GM21447 (cell line): ENCODE measurements around the gene KCNH2.

Experiments used
- ATAC-seq: cut with Tn5 transposase; IDR thresholded peaks from one replicate; pipeline ENCODE4 v1.9.1; 2021; ENCODE audit not compliant: unreplicated experiment

The KCNH2 gene

DNA sequence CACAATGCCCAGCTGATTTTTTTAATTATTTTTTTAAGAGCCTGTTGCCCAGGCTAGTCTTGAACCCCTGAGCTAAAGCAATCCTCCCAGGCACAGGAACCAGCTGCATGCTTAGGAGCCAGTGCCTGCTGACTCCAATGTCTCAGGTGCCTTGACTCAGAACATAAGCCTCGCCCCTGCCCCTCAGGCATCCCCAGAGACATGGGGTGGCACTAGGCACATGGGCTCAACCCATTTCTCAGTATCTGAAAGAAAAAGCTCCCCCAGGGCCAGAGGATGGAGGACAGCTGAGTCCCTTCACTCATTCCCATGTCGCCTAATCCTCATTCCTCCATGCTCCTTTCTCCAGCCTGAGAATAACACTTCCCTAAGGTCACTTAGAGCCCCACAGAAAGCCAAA lies 39.1 kb downstream of the KCNH2 start:
- ATAC-seq = no peak

DNA sequence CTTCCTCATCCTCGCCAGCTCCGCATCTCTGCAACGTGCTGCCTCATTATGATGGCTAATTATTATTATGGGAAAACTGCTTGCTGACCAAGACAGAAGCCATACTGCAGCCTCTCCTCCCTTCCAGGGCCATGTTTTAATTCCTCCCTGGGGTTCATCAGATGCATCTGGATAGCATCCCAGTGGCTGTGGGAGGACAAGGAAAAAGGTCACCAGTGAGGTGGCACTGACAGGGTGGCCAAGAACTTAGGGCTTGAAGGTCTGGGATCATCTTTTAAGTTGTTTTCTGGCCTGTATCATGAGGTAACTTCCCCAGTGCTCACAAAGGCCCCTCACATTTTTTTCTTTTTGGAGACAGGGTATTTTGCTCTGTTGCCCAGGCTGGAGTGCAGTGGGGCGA lies 39.6 kb downstream of the KCNH2 start:
- no peak for ATAC-seq

DNA sequence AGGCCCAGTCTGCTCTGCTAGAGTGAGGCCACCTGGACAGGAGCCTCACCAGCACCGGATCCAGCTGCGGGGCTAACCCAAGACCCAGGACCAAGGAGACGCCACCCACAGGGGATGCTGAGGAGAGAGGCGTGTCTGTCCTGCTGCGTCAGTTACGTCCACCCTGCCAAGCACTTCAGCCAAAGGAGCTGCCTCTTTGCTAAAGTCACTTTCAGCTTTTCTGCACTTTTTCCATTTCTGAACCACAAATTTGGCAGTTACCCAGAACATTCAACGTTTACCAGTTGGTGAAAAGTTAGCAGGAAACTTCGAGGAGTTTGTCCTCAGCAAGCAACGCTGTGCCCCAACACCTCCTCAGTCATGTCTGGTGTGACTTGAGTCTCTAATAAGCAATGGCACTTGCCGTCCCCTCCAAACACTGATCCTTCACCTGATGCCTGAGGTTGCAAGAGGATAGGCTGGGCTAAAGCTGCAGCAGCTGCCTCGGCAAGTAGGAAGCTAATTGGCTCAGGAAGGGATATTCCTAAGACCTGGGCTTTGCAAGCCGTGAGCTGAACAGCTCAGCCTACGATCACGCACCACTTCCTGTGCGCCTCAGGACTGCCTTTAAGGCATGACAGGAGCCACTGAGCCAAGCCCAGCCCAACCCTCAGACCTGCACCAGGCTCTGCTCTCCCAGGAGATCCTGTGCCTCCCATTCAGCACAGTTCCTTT lies 40.1 kb downstream of the KCNH2 start:
- ATAC-seq = no peak

DNA sequence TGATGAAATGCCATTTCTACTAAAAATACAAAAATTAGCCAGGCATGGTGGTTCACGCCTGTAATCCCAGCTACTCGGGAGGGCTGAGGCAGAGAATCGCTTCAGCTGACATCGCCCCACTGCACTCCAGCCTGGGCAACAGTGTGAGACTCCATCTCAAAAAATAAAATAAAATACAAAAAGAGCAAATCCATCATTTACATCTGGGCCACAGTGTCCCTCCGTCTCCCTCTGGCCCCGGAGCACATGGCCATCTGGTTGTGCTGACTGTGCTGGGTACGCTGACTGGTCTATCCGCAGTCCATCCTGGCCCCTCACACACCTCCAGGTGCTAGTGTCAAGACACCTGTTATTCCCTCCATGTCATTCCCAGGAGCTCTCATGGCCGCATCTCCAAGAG lies 42.1 kb downstream of the KCNH2 start:
- no peak for ATAC-seq

DNA sequence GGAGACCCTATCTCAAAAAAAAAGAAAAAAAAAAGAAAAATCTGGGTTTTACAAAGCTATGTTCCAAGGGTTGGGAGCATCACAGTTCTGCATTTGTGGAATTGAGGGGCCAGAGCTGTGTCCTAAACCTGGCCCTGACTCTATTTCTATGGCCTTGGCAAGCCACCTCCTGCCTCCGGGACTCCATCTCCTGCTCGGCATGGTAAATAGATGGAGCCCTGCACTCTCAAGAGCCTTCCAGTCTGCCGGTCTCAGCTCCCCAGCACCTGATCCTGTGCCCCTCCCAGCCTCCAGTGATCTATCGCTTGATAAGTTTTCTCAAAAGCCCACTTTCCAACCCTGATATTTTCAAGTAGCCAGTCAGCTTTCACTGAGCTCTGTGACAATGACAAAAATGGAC lies 43.0 kb downstream of the KCNH2 start:
- ATAC-seq = no peak

DNA sequence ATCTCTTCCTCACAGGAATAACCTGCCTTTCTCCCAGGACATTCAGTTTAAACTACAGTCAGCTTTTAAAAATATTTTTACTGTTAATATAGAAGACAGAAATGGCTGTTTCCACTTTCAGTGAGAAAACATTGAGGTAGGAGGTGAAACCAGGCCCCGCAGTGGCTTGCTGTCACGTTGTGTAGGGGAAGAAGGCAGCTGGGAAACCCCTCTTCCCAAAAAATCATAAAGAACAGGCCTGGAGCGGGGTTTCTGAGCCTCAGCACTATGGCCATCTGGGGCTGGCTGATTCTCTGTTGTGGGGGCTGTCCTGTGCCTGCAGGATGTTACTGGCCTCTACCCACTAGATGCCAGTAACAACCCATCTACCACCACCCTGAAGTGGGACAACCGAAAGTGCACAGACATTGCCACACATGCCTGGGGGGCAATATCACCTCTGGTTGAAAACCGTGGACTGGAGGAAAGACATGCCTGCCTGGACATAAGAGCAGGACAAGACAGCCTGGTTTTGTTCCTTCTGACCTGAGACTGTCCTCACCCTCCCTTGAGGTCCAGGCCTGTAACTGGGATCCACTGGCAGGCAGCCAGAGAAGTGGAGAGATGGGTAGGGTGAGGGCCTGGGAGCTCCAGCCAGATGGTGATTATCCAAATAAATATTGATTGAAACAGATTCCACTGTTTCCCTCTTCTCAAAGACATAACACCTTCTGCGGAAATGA lies 43.9 kb downstream of the KCNH2 start:
- ATAC-seq = no peak

DNA sequence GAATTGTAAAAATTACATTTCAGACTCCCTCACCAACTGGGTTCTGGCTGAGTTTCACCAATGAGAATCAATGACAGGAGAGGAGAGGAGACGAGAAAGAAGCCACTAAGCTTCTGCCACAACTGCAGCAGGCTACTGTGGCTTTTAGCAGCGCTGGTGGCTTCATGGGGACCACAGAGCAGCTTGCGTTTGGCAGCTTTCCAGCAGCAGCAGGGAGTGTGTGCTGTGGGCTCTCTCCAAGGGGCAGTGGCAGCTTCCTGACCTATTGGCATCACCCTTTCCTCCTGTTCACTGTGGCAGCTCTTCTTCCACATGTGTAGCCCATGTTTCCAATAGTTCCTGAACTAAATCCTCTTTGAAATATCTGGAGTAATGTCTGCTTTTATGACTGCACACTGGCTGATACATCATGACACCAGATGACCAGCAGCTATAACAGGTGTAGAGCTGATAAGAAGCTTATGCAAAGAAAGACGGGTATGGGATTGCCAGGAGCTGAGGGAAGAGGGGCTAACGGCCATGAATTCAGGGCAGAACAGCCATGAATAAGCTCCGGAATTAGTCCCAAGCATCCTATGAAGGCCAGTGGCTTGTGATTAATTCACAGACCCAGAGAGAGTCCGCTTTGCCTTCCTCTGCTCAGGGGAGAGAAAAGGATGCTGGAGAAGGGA lies 46.8 kb downstream of the KCNH2 start:
- ATAC-seq = no peak

DNA sequence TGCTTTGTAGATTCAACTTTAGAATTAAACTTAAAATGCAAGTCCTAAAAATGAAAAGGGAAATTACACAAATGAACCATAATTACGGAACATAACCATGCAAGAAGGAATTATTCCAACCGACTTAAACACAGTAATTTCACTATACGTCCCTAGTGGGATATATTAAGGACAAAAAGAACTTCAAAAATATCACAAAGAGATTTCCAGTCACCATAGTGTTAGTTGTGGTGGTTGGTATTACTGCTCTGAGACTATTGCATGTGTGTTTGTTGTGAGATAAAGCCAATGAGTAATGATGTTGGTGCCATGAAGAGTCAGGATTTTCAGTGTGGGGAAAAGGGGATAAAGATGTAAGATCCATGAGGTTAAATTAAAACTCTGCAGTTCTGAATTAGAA lies 49.6 kb downstream of the KCNH2 start:
- ATAC-seq = no peak

DNA sequence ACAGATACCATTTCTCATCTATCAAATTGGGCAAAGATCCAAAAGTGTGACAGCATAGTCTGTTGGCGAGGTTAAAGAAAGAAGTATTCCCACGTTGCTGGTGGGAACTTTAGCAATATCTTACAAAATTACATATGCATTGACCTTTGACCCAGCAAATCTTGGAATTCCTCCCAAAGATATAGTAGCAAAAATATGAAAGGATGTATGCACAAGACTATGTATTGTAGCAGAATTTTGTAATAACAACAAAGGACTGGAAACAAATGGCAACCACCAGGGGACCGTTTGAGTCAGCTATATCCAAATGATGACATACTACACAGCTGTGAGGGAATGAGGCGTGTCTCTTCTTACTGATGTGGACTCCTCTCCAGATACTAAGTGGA lies 50.2 kb downstream of the KCNH2 start:
- no peak for ATAC-seq

DNA sequence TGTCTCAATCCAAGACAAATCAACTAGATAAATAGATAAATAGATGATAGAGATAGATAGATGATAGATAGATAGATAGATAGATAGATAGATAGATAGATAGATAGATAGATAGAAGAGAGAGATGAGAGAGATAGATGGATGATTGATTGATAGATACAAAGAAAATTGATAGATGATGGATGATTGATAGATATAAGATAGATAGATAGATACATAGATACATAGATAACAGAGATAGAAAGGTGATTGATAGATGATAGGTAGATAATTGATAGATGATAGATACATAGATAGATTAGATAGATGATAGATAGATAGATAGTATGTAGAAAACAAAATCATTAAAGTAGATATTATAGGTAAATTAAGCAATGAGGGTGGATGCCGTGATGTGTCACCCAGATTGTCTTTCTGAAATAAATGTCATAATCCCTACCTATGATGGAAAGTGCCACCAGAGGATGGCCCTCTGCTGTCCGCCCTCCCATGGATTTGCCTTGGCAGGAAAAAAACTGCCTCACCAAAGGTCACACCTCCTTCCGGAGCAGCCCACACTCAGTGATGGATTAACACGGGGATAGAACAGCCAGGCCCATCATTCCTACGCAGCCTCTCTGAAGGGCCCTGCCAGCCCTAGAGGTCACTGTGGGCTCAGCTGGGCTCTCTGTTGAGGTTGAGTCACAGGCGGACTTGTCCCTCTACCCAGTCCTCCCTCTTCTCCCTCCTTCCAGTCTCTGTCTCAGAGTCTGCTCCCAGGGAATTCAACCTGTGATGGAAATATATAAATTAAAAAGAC lies 50.8 kb downstream of the KCNH2 start:
- ATAC-seq = no peak

DNA sequence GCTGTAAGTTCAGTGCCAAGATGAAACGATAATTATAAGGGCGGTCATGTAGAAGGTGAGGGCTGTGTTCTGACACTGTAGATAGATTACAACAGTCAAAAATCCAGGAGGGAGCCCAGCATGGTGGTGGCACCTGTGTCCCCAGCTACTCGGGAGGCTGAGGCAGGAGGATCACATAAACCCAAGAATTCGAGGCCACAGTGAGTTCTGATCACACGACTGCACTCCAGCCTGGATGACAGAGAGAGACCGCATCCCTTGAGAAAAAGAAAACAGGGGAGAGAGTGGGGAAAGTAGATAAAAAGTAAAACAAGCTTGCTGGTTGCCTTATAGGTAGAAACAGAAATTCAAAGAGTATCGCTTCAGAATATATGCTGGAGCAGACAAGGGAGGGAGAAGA lies 52.1 kb downstream of the KCNH2 start:
- no peak for ATAC-seq

DNA sequence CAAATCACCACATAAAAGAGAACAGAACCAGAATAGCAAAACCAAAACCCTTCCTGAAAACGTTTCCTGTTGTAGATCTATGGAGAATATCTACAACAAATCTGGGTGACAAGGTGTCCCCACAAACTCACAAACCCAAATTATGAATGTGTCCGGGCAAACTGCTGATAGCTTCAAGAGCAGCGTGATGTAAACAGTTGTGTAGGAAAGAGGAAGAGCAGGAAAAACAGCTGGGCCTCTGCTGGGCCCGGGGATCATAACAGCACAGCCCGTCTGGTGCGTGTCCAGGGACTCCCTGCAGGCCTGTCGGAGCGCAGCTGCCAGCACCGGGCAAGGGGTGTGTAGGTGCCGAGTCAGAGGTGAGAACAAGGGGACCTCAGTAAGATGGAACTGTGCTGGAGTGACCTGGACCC lies 53.7 kb downstream of the KCNH2 start:
- no peak for ATAC-seq

DNA sequence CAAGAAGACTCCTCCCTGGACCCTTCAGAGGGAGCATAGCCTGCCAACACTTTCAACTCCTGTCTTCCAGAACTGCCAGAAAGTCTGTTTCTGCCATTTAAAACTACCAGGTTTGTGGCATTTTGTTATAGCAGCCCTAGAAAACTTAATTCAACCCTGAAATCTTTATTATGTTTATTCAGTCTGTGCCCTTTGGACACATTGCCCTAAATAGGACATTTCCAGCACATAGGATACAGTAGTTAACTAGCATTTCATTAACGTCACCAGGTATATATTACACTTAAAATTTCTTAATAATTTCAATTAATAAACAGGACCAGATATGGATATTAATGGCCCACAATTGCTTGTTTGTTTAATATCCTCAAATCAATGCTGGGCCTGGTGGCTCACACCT lies 54.3 kb downstream of the KCNH2 start:
- ATAC-seq = no peak

DNA sequence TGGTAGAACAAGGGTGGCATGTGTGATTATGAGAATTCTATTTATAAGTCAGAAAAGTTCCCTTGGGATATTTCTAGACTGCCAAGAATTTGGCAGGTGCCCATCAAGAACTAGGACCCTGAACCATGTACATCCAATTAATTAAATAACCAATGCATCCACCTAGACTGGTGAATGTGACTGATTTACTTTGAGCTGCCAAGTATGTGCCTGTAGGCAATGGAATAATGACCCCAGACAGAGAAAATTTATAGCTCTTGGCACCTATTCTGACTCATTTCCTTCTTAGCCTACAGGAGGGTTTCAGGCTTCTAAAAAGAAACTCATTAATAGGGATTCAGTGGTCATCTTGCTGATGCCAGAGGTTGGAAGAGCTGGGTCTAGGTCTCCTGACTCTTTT lies 54.9 kb downstream of the KCNH2 start:
- ATAC-seq = no peak

DNA sequence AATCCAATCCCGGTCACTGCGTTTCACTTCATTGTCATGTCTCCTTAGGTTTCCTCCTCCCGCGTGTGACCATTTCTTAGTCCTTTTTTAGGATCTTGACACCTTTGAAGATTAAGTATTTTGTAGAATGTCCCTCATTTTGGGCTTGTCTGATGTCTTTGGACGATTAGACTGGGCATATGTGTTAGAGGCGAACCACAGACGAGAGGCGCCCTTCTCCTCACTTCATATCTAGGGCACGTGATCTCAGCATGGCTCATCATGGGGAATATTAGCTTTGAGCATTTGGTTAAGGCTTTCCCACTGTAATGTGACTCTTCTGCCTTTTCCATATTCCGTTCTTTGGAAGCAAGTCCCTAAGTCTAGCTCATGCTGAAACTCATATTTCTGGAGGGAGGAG lies 59.0 kb downstream of the KCNH2 start:
- ATAC-seq = no peak

DNA sequence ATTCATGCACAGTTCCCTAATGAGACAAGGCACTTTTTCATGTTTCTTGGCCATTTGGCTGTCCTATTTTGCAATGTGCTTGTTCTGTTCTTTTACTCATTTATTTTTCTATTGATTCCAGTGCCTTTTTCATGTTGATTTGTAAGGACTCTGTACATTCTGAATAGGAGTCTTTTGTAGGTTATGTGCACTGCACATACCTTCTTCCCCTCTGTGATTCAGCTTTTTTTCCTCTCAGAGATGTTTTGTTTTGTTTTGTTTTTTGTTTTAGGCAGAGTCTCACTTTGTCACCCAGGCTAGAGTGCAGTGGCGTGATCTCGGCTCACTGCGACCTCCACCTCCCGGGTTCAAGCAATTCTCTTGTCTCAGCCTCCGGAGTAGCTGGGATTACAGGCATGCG lies 59.7 kb downstream of the KCNH2 start:
- no peak for ATAC-seq

DNA sequence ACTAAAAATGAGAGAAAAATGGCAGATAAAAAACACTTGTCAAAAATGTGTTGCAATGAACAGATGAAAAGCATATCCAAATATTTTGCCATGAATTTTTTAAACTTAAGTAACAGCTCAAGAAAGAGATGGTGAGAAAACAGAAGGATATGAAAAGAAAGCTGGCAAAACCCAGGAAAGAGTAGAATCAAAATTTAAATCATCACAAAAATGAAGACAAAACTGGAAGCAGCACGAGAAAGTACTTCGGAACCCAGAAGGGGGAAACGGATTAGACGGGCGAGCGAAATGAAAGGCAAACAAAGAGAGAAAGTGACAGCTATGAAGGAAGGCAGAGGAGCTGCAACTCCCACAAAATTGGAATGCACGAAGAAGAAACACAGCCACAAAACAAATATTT lies 60.2 kb downstream of the KCNH2 start:
- no peak for ATAC-seq

DNA sequence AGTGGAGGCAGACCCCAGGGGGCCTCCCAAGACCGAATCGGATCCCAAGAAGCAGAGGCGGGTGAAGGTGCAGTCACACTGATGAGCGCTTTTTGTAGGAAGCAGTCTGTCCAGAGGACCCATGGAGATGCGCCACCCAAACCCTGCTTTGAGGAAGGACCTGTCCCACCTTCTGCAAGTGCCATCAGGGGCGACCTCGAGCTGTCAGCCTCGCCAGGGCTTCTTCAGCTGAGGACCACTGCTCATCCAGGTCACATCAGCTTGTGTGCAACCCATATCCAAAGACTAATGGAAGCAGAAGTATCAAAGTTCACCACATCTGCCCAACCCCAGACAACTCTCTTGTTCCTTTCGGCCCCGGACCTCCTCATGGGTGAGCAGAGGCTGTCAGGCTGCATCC lies 61.5 kb downstream of the KCNH2 start:
- ATAC-seq = no peak

DNA sequence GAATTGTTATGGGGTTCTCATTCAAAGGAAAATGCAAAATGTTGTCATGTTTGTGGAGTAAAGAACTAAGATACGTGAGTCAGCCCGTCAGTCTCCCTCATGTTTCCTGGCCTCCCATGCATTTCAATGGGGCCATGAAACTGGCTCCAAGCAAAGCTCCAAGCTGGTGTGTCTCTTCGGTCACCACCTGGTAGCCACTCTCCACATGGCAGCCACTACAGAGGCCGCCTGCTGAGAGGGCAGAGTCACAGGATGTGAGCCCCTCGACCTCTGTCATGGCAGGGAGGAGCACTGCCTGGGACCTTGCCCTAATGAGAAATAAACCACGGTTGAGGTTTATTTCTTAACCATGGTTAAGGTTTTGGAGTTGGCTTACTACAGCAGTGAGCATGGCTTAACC lies 63.2 kb downstream of the KCNH2 start:
- no peak for ATAC-seq

DNA sequence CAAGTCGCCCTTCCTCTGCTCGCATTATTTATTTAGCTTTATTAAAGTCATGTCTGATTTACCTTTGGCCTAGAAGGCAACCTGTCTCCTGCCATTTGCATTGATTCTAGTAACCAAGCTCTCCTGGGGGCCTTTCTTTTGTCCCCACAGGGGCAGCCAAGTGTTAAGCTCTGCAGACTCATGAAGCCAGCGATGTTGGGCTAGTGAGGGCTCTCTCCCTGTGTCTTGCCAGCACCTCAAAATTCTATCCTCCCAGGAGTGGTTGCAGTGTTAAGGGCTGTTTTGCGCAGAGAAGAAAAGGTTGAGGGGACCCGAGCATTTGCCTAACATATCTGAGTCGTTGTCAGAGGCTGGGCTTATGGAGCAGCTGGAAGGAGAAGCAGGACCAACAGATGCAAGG lies 63.9 kb downstream of the KCNH2 start:
- ATAC-seq = no peak

DNA sequence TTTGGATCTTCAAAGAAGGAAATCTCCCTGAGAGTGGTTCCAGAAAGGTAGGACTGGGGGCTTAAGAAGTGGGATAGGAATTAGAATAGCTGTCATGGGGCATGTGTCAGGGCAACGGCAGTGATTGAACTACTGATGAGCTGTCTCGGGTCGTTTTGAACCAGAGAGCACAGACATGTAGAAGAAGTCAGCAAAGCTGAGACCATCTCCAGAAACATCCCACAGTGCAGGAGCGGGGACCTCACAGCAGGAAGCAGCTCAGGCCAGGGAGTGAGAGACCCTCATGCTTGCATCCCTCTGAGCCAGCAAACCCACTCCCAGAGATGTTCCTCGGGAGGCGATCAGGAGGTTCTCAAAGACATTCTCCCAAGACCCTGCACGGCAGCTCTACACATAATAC lies 65.7 kb downstream of the KCNH2 start:
- ATAC-seq = no peak
